Stimulated activated CD4-positive, alpha-beta T cell treated with anti-CD3 and anti-CD28 coated beads, Interleukin-1b, Interleukin-23, amount 100 ng/mL, for 1 hour (primary cell): Measurements from ENCODE around the gene PJA2.

Source experiments
- DNase-seq, 2 donors: peaks; one replicate each; pipeline ENCODE4 v3.0.0-alpha.2; 2020; ENCODE audit warnings: low read depth in 2 of 2

PJA2 gene

GRCh38 chr5:109408991-109409843 is 557 bp downstream of the PJA2 start:
- DNase-seq, result peak; percentile 40 to 48

- DNase-seq, result no peak
Observed at GRCh38 chr5:109407913-109408312, 1.9 kb downstream of the PJA2 start.

GRCh38 chr5:109406719-109407118 is 3.1 kb downstream of the PJA2 start:
- DNase-seq, result no peak

GRCh38 chr5:109404428-109404960 is 5.3 kb downstream of the PJA2 start:
- no peak for DNase-seq

GRCh38 chr5:109403469-109403868 is 6.3 kb downstream of the PJA2 start:
- no peak for DNase-seq

GRCh38 chr5:109399092-109399759 is 10.5 kb downstream of the PJA2 start:
- DNase-seq, result no peak

GRCh38 chr5:109396965-109397364 is 12.8 kb downstream of the PJA2 start:
- DNase-seq, result no peak

- DNase-seq, result no peak
Observed at GRCh38 chr5:109394806-109395205, 15.0 kb downstream of the PJA2 start.

GRCh38 chr5:109390188-109390587 is 19.6 kb downstream of the PJA2 start:
- no peak for DNase-seq

GRCh38 chr5:109388407-109388806 is 21.4 kb downstream of the PJA2 start:
- DNase-seq, result no peak

GRCh38 chr5:109387408-109387974 is 22.3 kb downstream of the PJA2 start:
- no peak for DNase-seq

GRCh38 chr5:109378095-109378494 is 31.7 kb downstream of the PJA2 start:
- DNase-seq, result no peak

GRCh38 chr5:109374625-109375024 is 35.1 kb downstream of the PJA2 start:
- no peak for DNase-seq

- no peak for DNase-seq
Observed at GRCh38 chr5:109373932-109374331, 35.8 kb downstream of the PJA2 start.

GRCh38 chr5:109370343-109370742 is 39.4 kb downstream of the PJA2 start:
- no peak for DNase-seq

GRCh38 chr5:109365653-109366052 is 44.1 kb downstream of the PJA2 start:
- DNase-seq, result no peak

GRCh38 chr5:109364977-109365376 is 44.8 kb downstream of the PJA2 start:
- no peak for DNase-seq

- no peak for DNase-seq
Observed at GRCh38 chr5:109359642-109360041, 50.1 kb downstream of the PJA2 start.

- DNase-seq, result no peak
Observed at GRCh38 chr5:109357807-109358206, 52.0 kb downstream of the PJA2 start.

- DNase-seq, result no peak
Observed at GRCh38 chr5:109354761-109355160, 55.0 kb downstream of the PJA2 start.

- no peak for DNase-seq
Observed at GRCh38 chr5:109351988-109352864, 57.5 kb downstream of the PJA2 start.
